H1 (cell line): ENCODE measurements around the gene TAPBPL. TPM values are rescaled to one million over a fixed set of nuclear protein-coding genes. Genes with fewer than 3 reads are reported as not detected.

Experiments used
- CTCF ChIA-PET: fragments of 300-600 bp; sonication (Branson Sonifier 250); formaldehyde crosslinking; loops from one replicate; lab custom pipeline; 2021; ENCODE audit not compliant: partially characterized antibody; lab: Charles Lee
- POLR2A ChIA-PET: fragments of 300-600 bp; sonication (Branson Sonifier 250); formaldehyde crosslinking; loops from one replicate; lab custom pipeline; 2021; ENCODE audit warnings: inconsistent platforms; ENCODE audit not compliant: partially characterized antibody; lab: Charles Lee
- DNase-seq, 2 experiments: peaks; one replicate each; pipeline versions ENCODE4 v3.0.0 to v3.0.0-alpha.2; 2010 to 2022; ENCODE audit warnings: low spot score in 2 of 2, low read depth in 1 of 2, mixed read lengths in 1 of 2
- FAIRE-seq: peaks from 2 replicates; lab custom pipeline; 2011; peaks lifted over from hg19 to GRCh38; lab: Jason Lieb, UNC
- H2AFZ ChIP-seq: 2 replicates; pipeline ENCODE4 v1.8.1; 2012; ENCODE audit warnings: low read length, inconsistent platforms
- H2AK5ac ChIP-seq: 2 replicates; pipeline ENCODE4 v1.6.1; 2013; ENCODE audit warnings: low read depth, low read length
- H2BK120ac ChIP-seq: replicated peaks from 2 replicates; pipeline ENCODE3; 2013; ENCODE audit warnings: low read depth, low read length, inconsistent platforms
- H2BK12ac ChIP-seq: 2 replicates; pipeline ENCODE4 v1.6.1; 2013; ENCODE audit warnings: low read depth, low read length
- H2BK15ac ChIP-seq: 2 replicates; pipeline ENCODE4 v1.6.1; 2013; ENCODE audit warnings: low read length
- H2BK20ac ChIP-seq: 2 replicates; pipeline ENCODE4 v1.6.1; 2013; ENCODE audit warnings: low read length
- H2BK5ac ChIP-seq: 2 replicates; pipeline ENCODE4 v1.6.1; 2013; ENCODE audit warnings: low read depth, low read length
- H3K14ac ChIP-seq: 2 replicates; pipeline ENCODE4 v1.6.1; 2013; ENCODE audit warnings: inconsistent platforms; ENCODE audit not compliant: insufficient read length
- H3K18ac ChIP-seq: 2 replicates; pipeline ENCODE4 v1.6.1; 2013; ENCODE audit warnings: low read length; ENCODE audit errors: extremely low read depth
- H3K23ac ChIP-seq: 2 replicates; pipeline ENCODE4 v1.6.1; 2013; ENCODE audit warnings: inconsistent platforms; ENCODE audit not compliant: insufficient read length
- H3K23me2 ChIP-seq: 2 replicates; pipeline ENCODE4 v1.6.1; 2013; ENCODE audit warnings: low read depth, low read length
- H3K27ac ChIP-seq: 2 replicates; pipeline ENCODE4 v1.6.1; 2011; ENCODE audit warnings: low read depth, low read length, inconsistent platforms
- H3K27me3 ChIP-seq, 4 experiments: replicated peaks in 1 of 4; 1 replicate in 1 of 4; 2 replicates in 3 of 4; pipeline versions ENCODE4 v1.6.1 to v1.8.1; 2011 to 2013; ENCODE audit warnings: low read length in 3 of 4, mild to moderate bottlenecking in 3 of 4, inconsistent platforms in 2 of 4, mixed read lengths in 2 of 4, moderate library complexity in 1 of 4; ENCODE audit not compliant: control insufficient read depth in 3 of 4, insufficient read depth in 3 of 4; ENCODE audit errors: extremely low read depth in 1 of 4
- H3K36me3 ChIP-seq, 4 experiments: 2 replicates each; pipeline versions ENCODE4 v1.6.1 to v1.8.1; 2011 to 2013; ENCODE audit warnings: mild to moderate bottlenecking in 4 of 4, low read length in 3 of 4, moderate library complexity in 2 of 4, control low read depth in 1 of 4, inconsistent platforms in 1 of 4; ENCODE audit not compliant: insufficient read depth in 4 of 4, control insufficient read depth in 2 of 4
- H3K4ac ChIP-seq: replicated peaks from 2 replicates; pipeline ENCODE3; 2013; ENCODE audit warnings: low read length, low read depth, mixed read lengths, inconsistent platforms; ENCODE audit not compliant: insufficient read length
- H3K4me1 ChIP-seq, 4 experiments: replicated peaks in 1 of 4; 1 replicate in 1 of 4; 2 replicates in 3 of 4; pipeline versions ENCODE4 v1.6.1 to v1.8.1; 2011 to 2013; ENCODE audit warnings: low read length in 3 of 4, inconsistent platforms in 2 of 4, mixed read lengths in 1 of 4; ENCODE audit not compliant: insufficient read depth in 4 of 4, control insufficient read depth in 3 of 4
- H3K4me2 ChIP-seq, 2 experiments: 2 replicates each; pipeline versions ENCODE4 v1.6.1 to v1.8.1; 2011 to 2013; ENCODE audit warnings: low read depth in 2 of 2, low read length in 2 of 2, control low read depth in 1 of 2, inconsistent platforms in 1 of 2, mild to moderate bottlenecking in 1 of 2; ENCODE audit not compliant: insufficient read depth in 1 of 2
- H3K4me3 ChIP-seq, 4 experiments: fragments of 200-600, 300-600 bp in 1 of 4; sonication (generic), shearing (Covaris generic), sonication (Bioruptor Twin) in 1 of 4; 2 replicates each; pipeline versions ENCODE4 v1.5.1 to v1.8.1; 2011 to 2016; ENCODE audit warnings: low read length in 4 of 4, low read depth in 3 of 4, control low read depth in 2 of 4, inconsistent platforms in 2 of 4, mild to moderate bottlenecking in 2 of 4, mixed read lengths in 1 of 4, moderate library complexity in 1 of 4; ENCODE audit not compliant: insufficient read depth in 2 of 4; ENCODE audit errors: extremely low read depth in 1 of 4
- H3K56ac ChIP-seq: replicated peaks from 2 replicates; pipeline ENCODE3; 2013; ENCODE audit warnings: low read depth, mild to moderate bottlenecking, mixed read lengths, low read length, inconsistent platforms; ENCODE audit not compliant: insufficient read length
- H3K79me1 ChIP-seq: 2 replicates; pipeline ENCODE4 v1.6.1; 2013; ENCODE audit warnings: low read depth, low read length, control low read depth
- H3K79me2 ChIP-seq, 2 experiments: 2 replicates each; pipeline versions ENCODE4 v1.6.1 to v1.8.1; 2012 to 2013; ENCODE audit warnings: low read length in 2 of 2, mild to moderate bottlenecking in 2 of 2, inconsistent platforms in 1 of 2; ENCODE audit not compliant: insufficient read depth in 2 of 2, control insufficient read depth in 1 of 2
- H3K9ac ChIP-seq, 4 experiments: replicated peaks in 1 of 4; 1 replicate in 1 of 4; 2 replicates in 3 of 4; pipeline versions ENCODE4 v1.6.1 to v1.8.1; 2011 to 2013; ENCODE audit warnings: low read depth in 3 of 4, low read length in 3 of 4, control low read depth in 2 of 4, mild to moderate bottlenecking in 2 of 4, moderate library complexity in 2 of 4, inconsistent platforms in 1 of 4; ENCODE audit errors: extremely low read depth in 1 of 4
- H3K9me3 ChIP-seq, 2 experiments: 2 replicates each; pipeline versions ENCODE4 v1.6.1 to v1.8.1; 2012 to 2013; ENCODE audit warnings: mild to moderate bottlenecking in 2 of 2, moderate library complexity in 2 of 2, control low read depth in 1 of 2, inconsistent platforms in 1 of 2, low read depth in 1 of 2, low read length in 1 of 2, mixed read lengths in 1 of 2; ENCODE audit not compliant: insufficient read depth in 2 of 2
- H4K20me1 ChIP-seq, 2 experiments: replicated peaks in 1 of 2; 2 replicates each; pipeline versions ENCODE3 to v1.8.1; 2011 to 2013; ENCODE audit warnings: inconsistent platforms in 2 of 2, low read length in 2 of 2, mild to moderate bottlenecking in 1 of 2; ENCODE audit not compliant: insufficient read depth in 2 of 2, control insufficient read depth in 1 of 2
- H4K5ac ChIP-seq: 2 replicates; pipeline ENCODE4 v1.6.1; 2013; ENCODE audit warnings: low read length, low read depth, mixed read lengths, inconsistent platforms; ENCODE audit not compliant: insufficient read length
- H4K8ac ChIP-seq: 2 replicates; pipeline ENCODE4 v1.8.0; 2013; ENCODE audit warnings: mild to moderate bottlenecking, moderate library complexity, low read length, inconsistent platforms; ENCODE audit not compliant: insufficient read depth; ENCODE audit errors: extremely low read depth
- H4K91ac ChIP-seq: replicated peaks from 2 replicates; pipeline ENCODE3; 2013; ENCODE audit warnings: low read length, mixed read lengths, inconsistent platforms; ENCODE audit not compliant: insufficient read length
- ASH2L ChIP-seq: fragments of 200-600, 300-600 bp; sonication (generic); IDR thresholded peaks from one replicate; pipeline ENCODE4 v1.7.1; 2017; ENCODE audit warnings: low read length
- CTBP2 ChIP-seq: IDR thresholded peaks from 2 replicates; pipeline ENCODE4 v1.7.0; 2011; ENCODE audit warnings: borderline replicate concordance, mild to moderate bottlenecking, moderate library complexity, mixed read lengths, low read length; ENCODE audit not compliant: insufficient read depth, insufficient read length
- EGR1 ChIP-seq: IDR thresholded peaks from 2 replicates; pipeline ENCODE4 v1.6.1; 2011; ENCODE audit warnings: low read depth, low read length, borderline replicate concordance
- KDM4A ChIP-seq: IDR thresholded peaks from one replicate; pipeline ENCODE4 v1.7.1; 2012; ENCODE audit warnings: low read depth, mild to moderate bottlenecking, moderate library complexity, low read length, inconsistent platforms; ENCODE audit not compliant: severe bottlenecking
- POLR2A ChIP-seq, 2 experiments: IDR thresholded peaks; 1 replicate in 1 of 2; 2 replicates in 1 of 2; pipeline ENCODE4 v1.6.1; 2011; ENCODE audit warnings: low read depth in 2 of 2, low read length in 2 of 2, mild to moderate bottlenecking in 2 of 2; ENCODE audit errors: control extremely low read depth in 1 of 2
- SP1 ChIP-seq: IDR thresholded peaks from 2 replicates; pipeline ENCODE4 v1.6.1; 2011; ENCODE audit warnings: low read depth, low read length
- SP2 ChIP-seq: IDR thresholded peaks from 2 replicates; pipeline ENCODE4 v1.6.1; 2012; ENCODE audit warnings: mild to moderate bottlenecking, low read length, inconsistent platforms
- TEAD4 ChIP-seq: IDR thresholded peaks from 2 replicates; pipeline ENCODE4 v1.6.1; 2012; ENCODE audit warnings: low read depth, low read length, inconsistent platforms, mixed read lengths
- WGBS, 2 experiments: shearing (Covaris generic) in 1 of 2; methylation state at CpG; one replicate each; pipeline versions ENCODE4 v1.1.6 to v1.1.7; 2013 to 2015; ENCODE audit warnings: low lambda C conversion rate in 2 of 2, mixed read lengths in 2 of 2, inconsistent platforms in 1 of 2, low coverage in 1 of 2, missing lambda C conversion rate in 1 of 2; ENCODE audit not compliant: insufficient replicate concordance in 2 of 2, insufficient coverage in 1 of 2, insufficient read length in 1 of 2; ENCODE audit errors: extremely low coverage in 1 of 2, missing lambda C conversion rate in 1 of 2; 5-methylcytosine and 5-hydroxymethylcytosine counted together
- polyA plus RNA-seq, 7 experiments: library from polyadenylated mRNA; depleted of rRNA in 3 of 7; stranded (reverse) in 5 of 7; unstranded in 2 of 7; fragments of >200 nt in 5 of 7; fragments of 200-250 nt in 2 of 7; gene quantifications; 1 replicate in 5 of 7; 2 replicates in 1 of 7; 4 replicates in 1 of 7; pipeline versions ENCODE4 v1.2.1 to v1.2.3, GENCODE V29; 2011 to 2013; ENCODE audit warnings: missing spikeins in 2 of 7, mixed read lengths in 2 of 7
- total RNA-seq: library from RNA; stranded (reverse); fragmentation: NEBNext Ultra II Directional; extraction: Animal tissue kit (Norgen Biotek cat#: 25700); gene quantifications from 2 replicates; pipeline ENCODE4 v1.2.1, GENCODE V29; 2021

The TAPBPL gene
- total and polyA plus RNA-seq, 2 of the 8 experiments (the other 6 are each of a cell fraction or from before 2014, with no cell fraction given), result 0.61 to 1.5 TPM

GRCh38 chr12:6432991-6433390 is 18.9 kb upstream of the TAPBPL start:
- Histone ChIP-seq H3K9ac (no peak overlapping the region), H4K8ac (no peak overlapping the region), H2BK5ac (no peak overlapping the region), H4K5ac (no peak overlapping the region), H3K23me2 (no peaks in the 10 kb centered on the region), H3K27me3 (no peaks in the 10 kb centered on the region), H3K79me1 (no peaks in the 10 kb centered on the region), H2BK120ac (peak overlapping the region; percentile 28), H3K14ac (no peak overlapping the region), H3K36me3 (no peaks in the 10 kb centered on the region), H2AK5ac (no peak overlapping the region), H3K9me3 (no peaks in the 10 kb centered on the region), H2AFZ (no peak overlapping the region; the same call in 1 of the 2 replicates), H4K20me1 (no peaks in the 10 kb centered on the region), H3K4ac (no peak overlapping the region), H2BK15ac (0 out of 2 replicates have a peak overlapping the region, but pooled peaks have one; percentile 18), H3K4me2 (no peak overlapping the region), H4K91ac (no peak overlapping the region), H3K23ac (no peak overlapping the region), H3K27ac (no peak overlapping the region), H3K56ac (no peak overlapping the region), H3K18ac (no peak overlapping the region), H2BK12ac (no peak overlapping the region; the same call in 1 of the 2 replicates), H2BK20ac (no peak overlapping the region), H3K4me3 (no peak overlapping the region), H3K79me2 (no peaks in the 10 kb centered on the region), H3K4me1 (peaks cover 0 to 8% (median under 1%) of the 10 kb centered on the region in 4 experiments; a peak in 3 of 7 replicates)
- CTCF ChIA-PET, result interaction anchor here (0.6 to 4.1 kb wide), 7 partner anchors 10 to 107 kb away, joined by 3 to 33 read pairs (median 5); partner anchors contain the start of gene CD27
- no peak for TF ChIP-seq KDM4A
- no peak for TF ChIP-seq EGR1
- TF ChIP-seq POLR2A (IDR thresholded peaks at IDR 0.05; ENCODE audit: control extremely low read depth in 1 of 2, low read depth in 2 of 2, low read length in 2 of 2), result no peak
- no peak for TF ChIP-seq ASH2L
- no peak for TF ChIP-seq TEAD4
- TF ChIP-seq CTBP2, result no peak
- TF ChIP-seq SP2, result no peak
- TF ChIP-seq SP1, result no peak
- POLR2A ChIA-PET, result interaction anchor here (1.9 to 4.4 kb wide), 4 partner anchors 18 to 97 kb away, joined by 3 to 23 read pairs (median 16); partner anchors contain the start of genes TAPBPL and VAMP1
- DNase-seq, result no peak
- FAIRE-seq, result no peak
- 84% methylated on average over 5 of the region's 5 CpGs; no CpG with 5 or more reads in 1 of the 2 experiments for WGBS, 2 experiments
